ENCODE results near the gene ZSWIM9.
A peak's percentile ranks its signal among the peaks of the same experiment; 100 is the strongest.

Gene ZSWIM9

GRCh38 chr19:48169939-48170803, at the start of gene ZSWIM9, which contains the start of gene LIG1 (continued):
- TF ChIP-seq TSHZ1 (tag by site-specific recombination; IDR thresholded peaks at IDR 0.05; ENCODE audit: borderline replicate concordance) (no peak), ZXDB (tag by site-specific recombination; IDR thresholded peaks at IDR 0.05) (peak; percentile 91), ZNF341 (tag by site-specific recombination; IDR thresholded peaks at IDR 0.05; ENCODE audit: low read depth) (peak; percentile 83), ZNF549 (tag by site-specific recombination; IDR thresholded peaks at IDR 0.05) (no peak), GLIS2 (tag by site-specific recombination; IDR thresholded peaks at IDR 0.05) (peak; percentile 92), ZNF792 (tag by site-specific recombination; IDR thresholded peaks at IDR 0.05) (peak; percentile 68; the same call in 1 of the 2 replicates), ZNF24 (tag by site-specific recombination; IDR thresholded peaks at IDR 0.05) (peak; percentile 46), ZNF626 (tag by site-specific recombination; IDR thresholded peaks at IDR 0.05) (no peak), ZNF561 (tag by site-specific recombination; IDR thresholded peaks at IDR 0.05; ENCODE audit: borderline replicate concordance) (peak; percentile 91; the same call in 1 of the 2 replicates), MYNN (tag by site-specific recombination; IDR thresholded peaks at IDR 0.05; ENCODE audit: borderline replicate concordance) (no peak), EGR2 (tag by site-specific recombination; IDR thresholded peaks at IDR 0.05; ENCODE audit: low read depth) (peak; percentile 60), KLF8 (tag by site-specific recombination; IDR thresholded peaks at IDR 0.05) (peak; percentile 99), ZNF785 (tag by site-specific recombination; IDR thresholded peaks at IDR 0.05) (peak; percentile 80; the same call in 1 of the 2 replicates), ZNF473 (tag by site-specific recombination; IDR thresholded peaks at IDR 0.05) (no peak), ZNF518A (tag by site-specific recombination; conservative IDR thresholded peaks at IDR 0.05; ENCODE audit: low read depth) (peak; percentile 40; the same call in 1 of the 2 replicates), ZBTB10 (tag by site-specific recombination; IDR thresholded peaks at IDR 0.05) (peak; percentile 99), ZNF580 (tag by site-specific recombination; IDR thresholded peaks at IDR 0.05) (peak; percentile 30; the same call in 1 of the 2 replicates), ZNF10 (tag by site-specific recombination; IDR thresholded peaks at IDR 0.05) (no peak), BCL11B (tag by site-specific recombination; IDR thresholded peaks at IDR 0.05; ENCODE audit: low read depth) (0 out of 2 replicates have a peak, but pooled peaks have one; percentile 16), PRDM10 (tag by site-specific recombination; IDR thresholded peaks at IDR 0.05) (peak; percentile 90), ZBTB20 (tag by site-specific recombination; IDR thresholded peaks at IDR 0.05) (peak; percentile 67), TCF7L2 (IDR thresholded peaks at IDR 0.05; ENCODE audit: borderline replicate concordance, low read depth, low read length) (no peak)

Measured in HEK293 (cell line).